Measurements from ENCODE around the gene ITPK1. TPM values are rescaled to one million over a fixed set of nuclear protein-coding genes. Genes with fewer than 3 reads are reported as not detected.

The ITPK1 gene
- total and polyA plus RNA-seq, 10 of the 15 experiments (the other 5 are each of a cell fraction or from before 2014, with no cell fraction given) = 1.3 to 73.2 (median 27.0) TPM

DNA sequence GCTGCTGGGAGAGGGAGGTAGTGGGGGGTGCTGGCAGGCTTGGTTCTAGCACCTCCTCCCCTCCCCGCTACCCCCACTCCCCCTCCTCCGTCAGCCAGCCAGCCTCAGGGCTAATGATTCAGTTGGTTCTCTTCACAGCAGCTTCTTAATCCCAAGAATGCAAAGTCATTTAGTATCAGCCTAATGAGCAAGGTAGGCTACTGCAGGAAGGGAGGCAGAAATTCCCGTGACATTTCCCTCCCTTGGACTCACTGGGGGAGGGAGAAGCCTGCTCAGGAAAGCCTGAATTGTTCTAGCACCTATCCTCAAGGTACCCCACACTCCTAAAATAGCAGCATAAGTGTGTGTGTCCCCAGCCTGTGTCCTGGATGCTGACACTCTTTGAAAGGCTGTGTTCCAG is 29.8 kb downstream of the ITPK1 start (continued):
- TF ChIP-seq, protein P1, sequence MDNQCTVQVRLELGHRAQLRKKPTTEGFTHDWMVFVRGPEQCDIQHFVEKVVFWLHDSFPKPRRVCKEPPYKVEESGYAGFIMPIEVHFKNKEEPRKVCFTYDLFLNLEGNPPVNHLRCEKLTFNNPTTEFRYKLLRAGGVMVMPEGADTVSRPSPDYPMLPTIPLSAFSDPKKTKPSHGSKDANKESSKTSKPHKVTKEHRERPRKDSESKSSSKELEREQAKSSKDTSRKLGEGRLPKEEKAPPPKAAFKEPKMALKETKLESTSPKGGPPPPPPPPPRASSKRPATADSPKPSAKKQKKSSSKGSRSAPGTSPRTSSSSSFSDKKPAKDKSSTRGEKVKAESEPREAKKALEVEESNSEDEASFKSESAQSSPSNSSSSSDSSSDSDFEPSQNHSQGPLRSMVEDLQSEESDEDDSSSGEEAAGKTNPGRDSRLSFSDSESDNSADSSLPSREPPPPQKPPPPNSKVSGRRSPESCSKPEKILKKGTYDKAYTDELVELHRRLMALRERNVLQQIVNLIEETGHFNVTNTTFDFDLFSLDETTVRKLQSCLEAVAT (IDR thresholded peaks at IDR 0.05) = no peak
- no peak for TF ChIP-seq TCF12 (IDR thresholded peaks at IDR 0.05; ENCODE audit: low read depth, low read length)
- no peak for TF ChIP-seq FOS (IDR thresholded peaks at IDR 0.05; ENCODE audit: borderline replicate concordance, extremely low read depth, insufficient read length)
- no peak for TF ChIP-seq CBX5 (IDR thresholded peaks at IDR 0.05; ENCODE audit: low read depth)
- no peak for TF ChIP-seq SIN3A (IDR thresholded peaks at IDR 0.05; ENCODE audit: low read depth, low read length)
- no peak for TF ChIP-seq CHD1 (IDR thresholded peaks at IDR 0.05; ENCODE audit: low read depth, low read length)

DNA sequence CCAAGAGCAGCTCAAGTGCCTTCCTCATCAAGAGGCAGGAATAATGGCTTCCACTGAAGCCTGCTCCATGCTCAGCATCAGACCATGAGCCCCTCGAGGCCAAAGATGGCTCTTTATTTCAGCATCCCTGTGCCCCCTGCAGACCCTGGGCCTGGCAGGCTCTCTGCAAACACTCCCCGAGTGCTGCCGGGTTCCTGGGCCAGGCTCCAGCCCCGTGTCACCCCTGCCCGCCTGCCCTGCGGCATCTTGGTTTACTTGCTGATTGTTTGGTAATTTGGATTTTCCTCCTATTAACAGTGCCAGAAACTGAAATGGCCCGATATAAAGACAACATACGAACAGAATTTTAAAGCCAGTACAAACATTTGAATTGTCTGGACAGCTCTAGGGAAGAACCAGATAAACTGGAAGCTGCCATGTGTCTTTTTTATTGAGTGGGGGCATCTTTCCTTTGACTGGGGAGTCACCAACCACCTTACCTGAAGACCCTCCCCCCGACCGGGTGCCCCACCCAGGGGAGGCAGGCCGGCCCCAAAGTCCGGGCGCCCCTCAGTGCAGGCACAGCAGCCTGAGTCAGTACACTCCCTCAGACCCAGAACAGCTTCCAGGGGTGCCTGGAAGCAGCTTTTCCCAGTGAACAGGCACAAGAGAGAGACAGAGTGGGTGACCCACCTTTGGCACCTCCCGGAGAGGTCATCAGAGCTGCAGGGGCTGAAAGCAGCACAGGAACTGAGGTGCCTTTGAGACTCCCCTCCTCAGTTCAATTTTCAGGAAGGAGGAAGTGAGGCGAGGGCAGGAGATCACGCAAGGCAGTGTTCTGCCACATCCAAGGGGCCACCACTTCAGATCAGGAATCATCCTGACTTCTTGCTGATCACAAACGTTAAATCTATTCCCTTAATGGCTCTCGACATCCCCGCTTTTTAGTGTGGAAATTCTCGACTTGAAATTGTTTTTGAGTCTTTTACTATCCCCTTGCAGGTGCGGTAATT is 30.6 kb downstream of the ITPK1 start:
- DNase-seq (ENCODE audit: low read depth, low spot score) (no peak), FAIRE-seq (no peak), ATAC-seq (no peak)
- ChIA-PET POLR2A (no interaction called here), RAD21 (ENCODE audit: unreplicated experiment) (no interaction called here), SMC1A (ENCODE audit: uncharacterized antibody, unreplicated experiment) (interaction anchor here (2.0 kb wide), 1 partner anchor 12 kb away, joined by 6 read pairs; no protein-coding TSS in a partner anchor), CTCF (interaction anchor here (0.6 to 1.5 kb wide), 2 partner anchors 47 to 51 kb away, joined by 3 to 4 read pairs; no protein-coding TSS in a partner anchor)
- no peaks in the 10 kb centered on the region for H4K20me1 ChIP-seq (ENCODE audit: control insufficient read depth, insufficient read depth)
- H3K4me3 ChIP-seq = no peak overlapping the region
- peaks cover 38% of the 10 kb centered on the region for H3K4me1 ChIP-seq (ENCODE audit: control insufficient read depth, insufficient read depth, low read length)
- no peak overlapping the region for H3K9ac ChIP-seq (ENCODE audit: control insufficient read depth, insufficient read depth, low read length)
- peak overlapping the region; percentile 67; the same call in 1 of the 2 replicates for H3K27ac ChIP-seq (ENCODE audit: control insufficient read depth, insufficient read depth)
- H3K9me3 ChIP-seq (replicated peaks; ENCODE audit: control insufficient read depth, insufficient read depth, low read length) = no peaks in the 10 kb centered on the region
- BruUV-seq (replicated peaks) = no TSS peak
- intact Hi-C loops (cut with micrococcal nuclease; ENCODE audit: unreplicated experiment) (no loop called here), in situ Hi-C loops (cut with MboI) (no loop called here)
- no peaks in the 10 kb centered on the region for H3K27me3 ChIP-seq (replicated peaks in 1 of 2; ENCODE audit: control insufficient read depth in 2 of 2, insufficient read depth in 2 of 2, low read length in 1 of 2)
- no peak overlapping the region for H2AFZ ChIP-seq (ENCODE audit: control insufficient read depth, low read depth, low read length)
- no peak for TF ChIP-seq ZNF217 (IDR thresholded peaks at IDR 0.05)
- TF ChIP-seq SPI1 (IDR thresholded peaks at IDR 0.05; ENCODE audit: borderline replicate concordance, insufficient read depth, low read depth, low read length) = peak; percentile 44; the same call in 1 of the 2 replicates
- H3K4me2 ChIP-seq (ENCODE audit: control insufficient read depth, insufficient read depth) = no peak overlapping the region
- peaks cover 0 to 7% of the 10 kb centered on the region in 2 experiments; a peak in 2 of 4 replicates for H3K36me3 ChIP-seq (ENCODE audit: control insufficient read depth in 2 of 2, insufficient read depth in 2 of 2, low read length in 1 of 2)
- WGBS (ENCODE audit: insufficient coverage, insufficient replicate concordance, low lambda C conversion rate, missing lambda C conversion rate) = 84% methylated on average over 21 of the region's 21 CpGs
- peaks cover 21% of the 10 kb centered on the region for H3K79me2 ChIP-seq (ENCODE audit: control insufficient read depth, insufficient read depth, low read length)

Data from GM12878 (cell line).